GM23338 (cell line): ENCODE data around the gene FLNB. TPM values are rescaled to one million over a fixed set of nuclear protein-coding genes. Genes with fewer than 3 reads are reported as not detected.

Experiments
- ATAC-seq: fragments of 200-7000 bp; cut with Tn5 transposase; 3 replicates; pipeline ENCODE4 v1.9.1; 2020
- DNase-seq: peaks from one replicate; pipeline ENCODE4 v3.0.0-alpha.2; 2015; ENCODE audit warnings: low spot score
- H2AFZ ChIP-seq: fragments of 200-600 bp; sonication (generic); 2 replicates; pipeline ENCODE4 v1.8.0; 2016; ENCODE audit warnings: antibody characterized with exemption, mild to moderate bottlenecking, moderate library complexity
- H3F3A ChIP-seq: fragments of 200-600 bp; sonication (generic); replicated peaks from 2 replicates; pipeline ENCODE4 v1.8.0; 2017; ENCODE audit warnings: antibody characterized with exemption, mixed run types, low read depth
- H3K27ac ChIP-seq: fragments of 200-600 bp; sonication (generic); 2 replicates; pipeline ENCODE4 v1.6.1; 2016; ENCODE audit warnings: low read depth
- H3K27me3 ChIP-seq: fragments of 200-600 bp; sonication (generic); 2 replicates; pipeline ENCODE4 v1.8.0; 2016; ENCODE audit warnings: mild to moderate bottlenecking, mixed run types, moderate library complexity; ENCODE audit not compliant: insufficient read depth
- H3K36me3 ChIP-seq: fragments of 200-600 bp; sonication (generic); 2 replicates; pipeline ENCODE4 v1.8.0; 2016; ENCODE audit warnings: mild to moderate bottlenecking; ENCODE audit not compliant: insufficient read depth
- H3K4me1 ChIP-seq: fragments of 200-600 bp; sonication (generic); 2 replicates; pipeline ENCODE4 v1.8.0; 2016; ENCODE audit warnings: mild to moderate bottlenecking, moderate library complexity; ENCODE audit not compliant: insufficient read depth
- H3K4me2 ChIP-seq: fragments of 200-600 bp; sonication (generic); 2 replicates; pipeline ENCODE4 v1.7.1; 2017; ENCODE audit warnings: mixed run types
- H3K4me3 ChIP-seq: fragments of 200-600 bp; sonication (generic); 2 replicates; pipeline ENCODE4 v1.6.1; 2016; ENCODE audit warnings: mixed run types
- H3K79me2 ChIP-seq: fragments of 200-600 bp; sonication (generic); replicated peaks from 2 replicates; pipeline ENCODE4 v1.8.0; 2017; ENCODE audit warnings: mild to moderate bottlenecking; ENCODE audit not compliant: insufficient read depth
- H3K9me2 ChIP-seq: fragments of 200-600 bp; sonication (generic); 2 replicates; pipeline ENCODE4 v1.8.0; 2017; ENCODE audit not compliant: insufficient read depth
- H4K20me1 ChIP-seq: fragments of 200-600 bp; sonication (generic); replicated peaks from 2 replicates; pipeline ENCODE4 v1.8.0; 2017; ENCODE audit warnings: mild to moderate bottlenecking; ENCODE audit not compliant: insufficient read depth
- H3K27ac Mint-ChIP-seq: 2 replicates; pipeline ENCODE4 v1.8.0; 2020; ENCODE audit warnings: inconsistent platforms, mild to moderate bottlenecking, moderate library complexity, mixed read lengths
- H3K27me3 Mint-ChIP-seq: 3 replicates; pipeline ENCODE4 v1.8.0; 2022; ENCODE audit warnings: low read depth, mild to moderate bottlenecking, moderate library complexity, mixed read lengths, inconsistent platforms; ENCODE audit not compliant: insufficient read depth, poor library complexity
- H3K36me3 Mint-ChIP-seq: 3 replicates; pipeline ENCODE4 v1.8.0; 2021; ENCODE audit warnings: low read depth, mild to moderate bottlenecking, inconsistent platforms, moderate library complexity, mixed read lengths
- H3K4me1 Mint-ChIP-seq: 3 replicates; pipeline ENCODE4 v1.8.0; 2020; ENCODE audit warnings: mild to moderate bottlenecking, inconsistent platforms, mixed read lengths
- H3K4me3 Mint-ChIP-seq: 3 replicates; pipeline ENCODE4 v1.8.0; 2021; ENCODE audit warnings: moderate library complexity, mild to moderate bottlenecking, inconsistent platforms, mixed read lengths
- H3K9me3 Mint-ChIP-seq: 3 replicates; pipeline ENCODE4 v1.8.0; 2020; ENCODE audit warnings: moderate library complexity, mild to moderate bottlenecking, inconsistent platforms, mixed read lengths
- CREB1 ChIP-seq: fragments of 250-450 bp; sonication (Bioruptor Pico); IDR thresholded peaks from 2 replicates; pipeline ENCODE4 v1.5.0; 2020; ENCODE audit warnings: low read depth, mild to moderate bottlenecking, moderate library complexity
- CTCF ChIP-seq, 2 experiments: fragments of 200-600 bp in 1 of 2; sonication (generic) in 1 of 2; conservative IDR thresholded peaks; 2 replicates each; pipeline versions ENCODE4 v1.5.1 to v1.6.1; 2016 to 2017; ENCODE audit warnings: antibody characterized with exemption in 2 of 2, low read depth in 2 of 2, mild to moderate bottlenecking in 2 of 2, moderate library complexity in 1 of 2
- ETS1 ChIP-seq: IDR thresholded peaks from 2 replicates; pipeline ENCODE4 v1.6.1; 2016; ENCODE audit warnings: antibody characterized with exemption
- EZH2phosphoT487 ChIP-seq: fragments of 200-600 bp; sonication (generic); IDR thresholded peaks from one replicate; pipeline ENCODE4 v1.8.1; 2018; ENCODE audit warnings: antibody characterized with exemption; ENCODE audit not compliant: unreplicated experiment
- JUNB ChIP-seq: IDR thresholded peaks from one replicate; pipeline ENCODE4 v1.6.1; 2016; ENCODE audit warnings: antibody characterized with exemption; ENCODE audit not compliant: unreplicated experiment
- NANOG ChIP-seq: IDR thresholded peaks from 2 replicates; pipeline ENCODE4 v1.6.1; 2016; ENCODE audit warnings: antibody characterized with exemption, borderline replicate concordance
- POLR2AphosphoS5 ChIP-seq: IDR thresholded peaks from 2 replicates; pipeline ENCODE4 v1.6.1; 2016; ENCODE audit warnings: antibody characterized with exemption, low read depth
- REST ChIP-seq: IDR thresholded peaks from one replicate; pipeline ENCODE4 v1.6.1; 2018; ENCODE audit warnings: antibody characterized with exemption; ENCODE audit not compliant: unreplicated experiment
- STAT1 ChIP-seq: IDR thresholded peaks from one replicate; pipeline ENCODE4 v1.6.1; 2016; ENCODE audit warnings: antibody characterized with exemption; ENCODE audit not compliant: unreplicated experiment
- ZNF114 ChIP-seq: fragments of 250-450 bp; sonication (Bioruptor Pico); IDR thresholded peaks from 2 replicates; pipeline ENCODE4 v1.5.0; 2020; ENCODE audit warnings: mild to moderate bottlenecking, moderate library complexity
- ZNF331 ChIP-seq: fragments of 250-450 bp; sonication (Bioruptor Pico); IDR thresholded peaks from 2 replicates; pipeline ENCODE4 v1.5.0; 2020; ENCODE audit warnings: low read depth, mild to moderate bottlenecking, moderate library complexity
- ZNF462 ChIP-seq: fragments of 250-450 bp; sonication (Bioruptor Pico); IDR thresholded peaks from 2 replicates; pipeline ENCODE4 v1.5.0; 2020; ENCODE audit warnings: mild to moderate bottlenecking, moderate library complexity
- polyA plus RNA-seq: library from polyadenylated mRNA; unstranded; fragments of >200 nt; fragmentation: Nextera tagmentation; extraction: Ambion mirVana; gene quantifications from 2 replicates; pipeline ENCODE4 v1.2.1, GENCODE V29; 2016
- total RNA-seq: library from RNA; depleted of rRNA; stranded (reverse); fragments of >200 nt; shearing (Covaris generic); gene quantifications from 2 replicates; pipeline ENCODE4 v1.2.3, GENCODE V29; 2014

Gene FLNB
- total and polyA plus RNA-seq, 2 experiments from 2014 or later, result 39.7 to 179 TPM

- Histone ChIP-seq H2AFZ (no peak overlapping the region), H3K79me2 (no peaks in the 10 kb centered on the region), H3K4me1 (no peaks in the 10 kb centered on the region; the same call in 1 of the 2 replicates), H3K36me3 (no peaks in the 10 kb centered on the region), H4K20me1 (no peaks in the 10 kb centered on the region), H3K4me2 (no peak overlapping the region), H3F3A (no peaks in the 10 kb centered on the region), H3K9me2 (no peaks in the 10 kb centered on the region), H3K27ac (no peak overlapping the region), H3K4me3 (no peak overlapping the region), H3K27me3 (no peaks in the 10 kb centered on the region)
- Mint-ChIP-seq H3K4me1 (peaks cover 8% of the 10 kb centered on the region), H3K36me3 (no peaks in the 10 kb centered on the region), H3K27ac (no peak overlapping the region), H3K27me3 (peaks cover 3% of the 10 kb centered on the region), H3K9me3 (no peaks in the 10 kb centered on the region), H3K4me3 (no peak overlapping the region)
- TF ChIP-seq REST, result no peak
- no peak for TF ChIP-seq CTCF (conservative IDR thresholded peaks at IDR 0.05; ENCODE audit: low read depth in 2 of 2)
- no peak for TF ChIP-seq STAT1
- TF ChIP-seq ZNF331 (CRISPR knock-in tag), result no peak
- TF ChIP-seq CREB1 (CRISPR knock-in tag), result no peak
- no peak for TF ChIP-seq EZH2phosphoT487
- no peak for TF ChIP-seq ZNF462 (CRISPR knock-in tag)
- TF ChIP-seq ETS1, result no peak
- TF ChIP-seq ZNF114 (CRISPR knock-in tag), result no peak
- no peak for TF ChIP-seq POLR2AphosphoS5
- TF ChIP-seq JUNB, result no peak
- TF ChIP-seq NANOG, result no peak
- DNase-seq, result no peak
- ATAC-seq, result no peak
These were observed 210.7 kb downstream of the FLNB start for GRCh38 chr3:58218904-58219303.
